ENCODE results near the gene CEP104. TPM values are rescaled to one million over a fixed set of nuclear protein-coding genes. Genes with fewer than 3 reads are reported as not detected.

CEP104 gene
- total and polyA plus RNA-seq, 2 experiments from 2014 or later, result 20.5 to 32.2 TPM

GRCh38 chr1:3886106-3886670 lies 29.2 kb upstream of the CEP104 start (continued):
- no peak for TF ChIP-seq ZNF462 (CRISPR knock-in tag; IDR thresholded peaks at IDR 0.05)
- no peak for TF ChIP-seq ZNF114 (CRISPR knock-in tag; IDR thresholded peaks at IDR 0.05)
- TF ChIP-seq JUNB (IDR thresholded peaks at IDR 0.05; ENCODE audit: unreplicated experiment), result no peak
- TF ChIP-seq STAT1 (IDR thresholded peaks at IDR 0.05; ENCODE audit: unreplicated experiment), result no peak

GRCh38 chr1:3885611-3886010 lies 28.6 kb upstream of the CEP104 start:
- Histone ChIP-seq H3F3A (replicated peaks; ENCODE audit: low read depth) (no peaks in the 10 kb centered on the region), H3K79me2 (replicated peaks; ENCODE audit: insufficient read depth) (no peaks in the 10 kb centered on the region), H2AFZ (no peak overlapping the region), H3K36me3 (ENCODE audit: insufficient read depth) (peaks cover 10% of the 10 kb centered on the region), H3K27me3 (ENCODE audit: insufficient read depth) (no peaks in the 10 kb centered on the region), H3K4me2 (no peak overlapping the region), H4K20me1 (replicated peaks; ENCODE audit: insufficient read depth) (no peaks in the 10 kb centered on the region), H3K9me2 (ENCODE audit: insufficient read depth) (no peaks in the 10 kb centered on the region), H3K4me1 (ENCODE audit: insufficient read depth) (no peaks in the 10 kb centered on the region), H3K4me3 (no peak overlapping the region), H3K27ac (ENCODE audit: low read depth) (no peak overlapping the region)
- no peak for DNase-seq (ENCODE audit: low spot score)
- Mint-ChIP-seq H3K4me1 (no peaks in the 10 kb centered on the region), H3K4me3 (no peak overlapping the region), H3K27ac (no peak overlapping the region), H3K36me3 (ENCODE audit: low read depth) (peaks cover 17% of the 10 kb centered on the region; the same call in 2 of the 3 replicates), H3K27me3 (ENCODE audit: insufficient read depth, low read depth, poor library complexity) (peaks cover 8% of the 10 kb centered on the region), H3K9me3 (no peaks in the 10 kb centered on the region; the same call in 1 of the 3 replicates)
- no peak for ATAC-seq
- TF ChIP-seq CREB1 (CRISPR knock-in tag; IDR thresholded peaks at IDR 0.05; ENCODE audit: low read depth) (no peak), ZNF462 (CRISPR knock-in tag; IDR thresholded peaks at IDR 0.05) (no peak), ZNF331 (CRISPR knock-in tag; IDR thresholded peaks at IDR 0.05; ENCODE audit: low read depth) (no peak), ETS1 (IDR thresholded peaks at IDR 0.05) (no peak), JUNB (IDR thresholded peaks at IDR 0.05; ENCODE audit: unreplicated experiment) (no peak), ZNF114 (CRISPR knock-in tag; IDR thresholded peaks at IDR 0.05) (no peak), EZH2phosphoT487 (IDR thresholded peaks at IDR 0.05; ENCODE audit: unreplicated experiment) (no peak), STAT1 (IDR thresholded peaks at IDR 0.05; ENCODE audit: unreplicated experiment) (no peak)

Data from GM23338 (cell line).